Type B pancreatic cell (in vitro differentiated cells): ENCODE data around the gene PRKAR1B. TPM values are rescaled to one million over a fixed set of nuclear protein-coding genes. Genes with fewer than 3 reads are reported as not detected.

Experiments
- DNase-seq: peaks from one replicate; pipeline ENCODE4 v3.0.0; 2021; ENCODE audit warnings: mixed read lengths; ENCODE audit not compliant: unreplicated experiment; ENCODE audit errors: extremely low spot score
- H3K27ac Mint-ChIP-seq: 2 replicates; pipeline ENCODE4 v1.8.0; 2021; ENCODE audit warnings: mild to moderate bottlenecking, mixed read lengths
- H3K27me3 Mint-ChIP-seq: 2 replicates; pipeline ENCODE4 v1.8.0; 2021; ENCODE audit warnings: mixed read lengths
- H3K36me3 Mint-ChIP-seq: 2 replicates; pipeline ENCODE4 v1.8.0; 2021; ENCODE audit warnings: mixed read lengths
- H3K4me1 Mint-ChIP-seq: one replicate; pipeline ENCODE4 v1.8.0; 2021; ENCODE audit warnings: mixed read lengths; ENCODE audit not compliant: unreplicated experiment
- H3K4me3 Mint-ChIP-seq: 2 replicates; pipeline ENCODE4 v1.8.0; 2021; ENCODE audit warnings: mild to moderate bottlenecking, mixed read lengths
- H3K9me3 Mint-ChIP-seq: 2 replicates; pipeline ENCODE4 v1.8.0; 2021; ENCODE audit warnings: mixed read lengths
- total RNA-seq: library from RNA; stranded (reverse); gene quantifications from 2 replicates; pipeline ENCODE4 v1.2.1, GENCODE V29; 2021; ENCODE audit warnings: low replicate concordance
- TF ChIP-seq, protein P1 (sequence below): fragments of 200-600 bp; sonication (generic); conservative IDR thresholded peaks from 2 replicates; pipeline ENCODE4 v1.5.0; 2021; ENCODE audit warnings: antibody characterized with exemption, mild to moderate bottlenecking

The PRKAR1B gene
- total RNA-seq, 1 donor from 2014 or later = 26.1 TPM

DNA sequence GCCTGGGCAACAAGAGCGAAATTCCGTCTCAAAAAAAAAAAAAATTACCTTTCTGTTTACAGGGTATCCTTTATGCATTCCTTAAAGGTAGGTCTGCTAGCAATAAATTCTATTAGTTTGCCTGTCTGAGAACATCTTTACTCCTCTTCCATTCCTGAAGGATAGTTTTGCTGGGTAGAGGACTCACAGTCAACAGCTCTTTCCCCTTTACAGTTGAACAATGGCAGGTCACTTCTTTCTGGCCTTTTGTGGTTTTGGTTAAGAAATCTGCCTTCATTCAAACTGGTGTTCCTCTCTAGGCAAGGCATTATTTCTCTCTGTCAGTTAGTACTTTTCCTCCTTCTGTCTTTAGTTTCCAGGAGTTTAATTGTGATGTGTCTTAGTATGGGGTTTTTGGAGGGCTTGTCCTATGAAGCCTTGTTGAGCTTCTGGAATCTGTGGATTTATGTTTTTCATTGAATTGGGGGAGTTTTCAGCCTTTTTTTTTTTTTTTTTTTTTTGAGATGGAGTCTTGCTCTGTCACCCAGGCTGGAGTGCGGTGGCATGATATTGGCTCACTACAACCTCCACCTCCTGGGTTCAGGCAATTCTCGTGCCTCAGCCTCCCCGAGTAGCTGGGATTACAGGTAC lies 5.3 kb downstream of the PRKAR1B start:
- Mint-ChIP-seq H3K27ac (no peak overlapping the region), H3K9me3 (peaks cover 31% of the 10 kb centered on the region), H3K4me1 (peaks cover 7% of the 10 kb centered on the region), H3K4me3 (no peak overlapping the region), H3K36me3 (peaks cover 41% of the 10 kb centered on the region), H3K27me3 (no peaks in the 10 kb centered on the region)
- TF ChIP-seq, protein P1, sequence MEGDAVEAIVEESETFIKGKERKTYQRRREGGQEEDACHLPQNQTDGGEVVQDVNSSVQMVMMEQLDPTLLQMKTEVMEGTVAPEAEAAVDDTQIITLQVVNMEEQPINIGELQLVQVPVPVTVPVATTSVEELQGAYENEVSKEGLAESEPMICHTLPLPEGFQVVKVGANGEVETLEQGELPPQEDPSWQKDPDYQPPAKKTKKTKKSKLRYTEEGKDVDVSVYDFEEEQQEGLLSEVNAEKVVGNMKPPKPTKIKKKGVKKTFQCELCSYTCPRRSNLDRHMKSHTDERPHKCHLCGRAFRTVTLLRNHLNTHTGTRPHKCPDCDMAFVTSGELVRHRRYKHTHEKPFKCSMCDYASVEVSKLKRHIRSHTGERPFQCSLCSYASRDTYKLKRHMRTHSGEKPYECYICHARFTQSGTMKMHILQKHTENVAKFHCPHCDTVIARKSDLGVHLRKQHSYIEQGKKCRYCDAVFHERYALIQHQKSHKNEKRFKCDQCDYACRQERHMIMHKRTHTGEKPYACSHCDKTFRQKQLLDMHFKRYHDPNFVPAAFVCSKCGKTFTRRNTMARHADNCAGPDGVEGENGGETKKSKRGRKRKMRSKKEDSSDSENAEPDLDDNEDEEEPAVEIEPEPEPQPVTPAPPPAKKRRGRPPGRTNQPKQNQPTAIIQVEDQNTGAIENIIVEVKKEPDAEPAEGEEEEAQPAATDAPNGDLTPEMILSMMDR = no peak
- no peak for DNase-seq

DNA sequence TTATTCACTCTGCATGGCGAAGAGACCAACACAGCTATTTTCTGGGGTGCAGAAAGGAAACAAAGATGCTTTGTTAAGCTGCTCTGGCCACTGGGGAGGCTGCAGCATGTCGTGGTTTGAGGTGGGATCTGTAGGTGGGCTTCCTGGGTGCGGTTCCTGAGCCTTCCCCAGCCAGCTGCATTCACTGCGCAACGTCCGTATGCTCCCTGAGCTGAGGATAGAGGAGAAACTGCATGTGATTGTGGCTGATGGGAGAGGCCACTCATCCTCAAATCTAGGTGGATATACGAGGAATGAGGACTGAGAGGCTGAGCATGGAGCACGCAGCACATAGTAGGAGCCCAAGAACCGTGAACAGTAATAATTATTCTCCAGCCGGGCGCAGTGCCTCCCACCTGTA lies 10.4 kb downstream of the PRKAR1B start:
- H3K36me3 Mint-ChIP-seq = peaks cover 15% of the 10 kb centered on the region
- peaks cover 6% of the 10 kb centered on the region for H3K9me3 Mint-ChIP-seq
- peaks cover 4% of the 10 kb centered on the region for H3K27me3 Mint-ChIP-seq
- no peak for DNase-seq
- H3K4me3 Mint-ChIP-seq = no peak overlapping the region
- TF ChIP-seq, protein P1 = no peak
- H3K4me1 Mint-ChIP-seq = peaks cover 23% of the 10 kb centered on the region
- H3K27ac Mint-ChIP-seq = no peak overlapping the region

DNA sequence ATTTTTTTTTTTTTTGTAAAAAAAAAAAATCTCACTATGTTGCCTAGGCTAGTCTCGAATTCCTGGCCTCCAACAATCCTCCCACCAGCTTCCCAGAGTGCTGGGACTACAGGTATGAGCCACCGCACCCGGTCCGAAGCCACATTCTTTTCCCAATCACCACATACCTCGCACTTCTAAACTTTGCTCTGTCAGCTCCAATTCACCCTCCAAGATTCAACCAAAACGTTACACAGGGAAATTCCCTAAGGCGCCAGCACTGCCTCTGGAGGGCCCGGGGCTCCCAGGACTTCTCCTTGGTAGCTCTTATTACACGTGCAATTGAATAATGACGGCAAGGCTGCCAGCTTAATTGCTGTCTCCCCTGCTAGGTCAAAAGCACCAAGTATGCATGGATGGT lies 10.9 kb downstream of the PRKAR1B start:
- H3K27me3 Mint-ChIP-seq = peaks cover 4% of the 10 kb centered on the region
- DNase-seq = no peak
- peak overlapping the region; percentile 61 for H3K4me3 Mint-ChIP-seq
- H3K9me3 Mint-ChIP-seq = peaks cover 5% of the 10 kb centered on the region
- TF ChIP-seq, protein P1 = no peak
- peaks cover 23% of the 10 kb centered on the region for H3K4me1 Mint-ChIP-seq
- no peak overlapping the region for H3K27ac Mint-ChIP-seq
- peaks cover 13% of the 10 kb centered on the region for H3K36me3 Mint-ChIP-seq

DNA sequence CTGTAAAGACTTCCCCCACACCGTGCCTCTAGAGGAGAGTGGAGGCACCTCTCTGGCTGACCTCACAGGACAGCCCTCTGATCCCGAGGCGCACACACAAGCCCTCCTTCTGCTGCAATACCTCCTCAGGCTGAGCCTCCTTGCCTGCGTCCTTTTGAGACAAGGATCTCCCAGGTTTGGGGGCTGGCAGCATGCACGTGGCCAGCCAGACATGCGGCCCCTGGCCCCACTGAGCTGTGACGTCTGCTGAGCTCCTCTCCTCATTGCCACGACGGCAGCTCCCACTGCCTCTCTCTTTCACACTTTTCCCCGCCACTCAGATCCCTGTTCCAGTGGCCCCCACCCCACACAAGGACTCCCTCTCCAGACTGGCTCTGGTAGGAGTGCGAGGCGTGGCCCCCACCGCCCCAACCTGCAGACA lies 12.8 kb downstream of the PRKAR1B start:
- H3K36me3 Mint-ChIP-seq = peaks cover 9% of the 10 kb centered on the region
- H3K4me1 Mint-ChIP-seq = peaks cover 27% of the 10 kb centered on the region
- H3K4me3 Mint-ChIP-seq = peak overlapping the region; percentile 84
- DNase-seq = no peak
- H3K27me3 Mint-ChIP-seq = peaks cover 4% of the 10 kb centered on the region
- H3K27ac Mint-ChIP-seq = peak overlapping the region; percentile 55
- no peaks in the 10 kb centered on the region for H3K9me3 Mint-ChIP-seq
- TF ChIP-seq, protein P1 = no peak

DNA sequence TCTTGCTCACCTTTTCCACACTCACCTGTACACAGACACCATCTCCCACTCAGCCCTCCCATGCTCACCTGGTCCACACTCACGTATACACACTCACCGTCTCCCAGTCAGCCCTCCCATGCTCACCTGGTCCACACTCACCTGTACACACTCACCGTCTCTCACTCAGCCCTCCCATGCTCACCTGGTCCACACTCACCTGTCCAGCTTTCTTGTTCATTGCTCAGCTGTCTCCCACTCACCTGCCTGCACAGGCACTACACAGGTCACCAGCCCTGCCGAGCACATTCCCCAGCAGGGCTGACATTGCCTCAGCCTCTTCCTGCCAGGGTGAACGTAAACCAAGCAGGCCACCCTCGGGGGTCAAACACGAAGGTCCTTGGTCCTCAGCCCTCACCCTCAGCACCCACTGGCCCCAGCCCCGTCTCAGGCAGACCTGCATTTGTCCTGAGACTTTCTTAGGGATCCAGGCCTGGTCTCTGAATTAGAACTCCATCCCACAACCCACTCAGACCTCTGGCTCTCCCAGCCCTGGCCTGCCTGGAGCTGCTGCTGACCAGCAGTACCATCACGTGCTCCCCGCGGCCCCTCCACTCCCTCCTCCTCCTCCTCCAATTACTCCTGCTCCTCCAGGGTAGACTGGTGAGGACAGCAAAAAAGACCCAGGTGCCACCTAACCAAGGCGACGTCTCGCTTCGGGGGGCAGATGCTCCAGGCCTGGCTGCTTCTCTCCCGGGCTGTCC lies 13.4 kb downstream of the PRKAR1B start:
- DNase-seq = no peak
- peak overlapping the region; percentile 76 for H3K27ac Mint-ChIP-seq
- H3K4me1 Mint-ChIP-seq = peaks cover 27% of the 10 kb centered on the region

More for the DNA sequence above, 13.4 kb downstream of the PRKAR1B start:
- Mint-ChIP-seq H3K4me3 (peak overlapping the region; percentile 84), H3K27me3 (peaks cover 4% of the 10 kb centered on the region), H3K9me3 (no peaks in the 10 kb centered on the region), H3K36me3 (peaks cover 9% of the 10 kb centered on the region)
- TF ChIP-seq, protein P1 = no peak
